Astrocyte (in vitro differentiated cells and primary cell): ENCODE results near the gene WFDC13.

Experiments used
- CTCF ChIP-seq: IDR thresholded peaks from 2 replicates; pipeline ENCODE4 v1.5.1; 2011; ENCODE audit warnings: low read depth, mild to moderate bottlenecking, inconsistent platforms, low read length, moderate library complexity; ENCODE audit not compliant: insufficient read depth
- EZH2 ChIP-seq: IDR thresholded peaks from 2 replicates; pipeline ENCODE4 v1.6.1; 2012; ENCODE audit warnings: mild to moderate bottlenecking, low read length, inconsistent platforms; ENCODE audit not compliant: insufficient read depth

DNA sequence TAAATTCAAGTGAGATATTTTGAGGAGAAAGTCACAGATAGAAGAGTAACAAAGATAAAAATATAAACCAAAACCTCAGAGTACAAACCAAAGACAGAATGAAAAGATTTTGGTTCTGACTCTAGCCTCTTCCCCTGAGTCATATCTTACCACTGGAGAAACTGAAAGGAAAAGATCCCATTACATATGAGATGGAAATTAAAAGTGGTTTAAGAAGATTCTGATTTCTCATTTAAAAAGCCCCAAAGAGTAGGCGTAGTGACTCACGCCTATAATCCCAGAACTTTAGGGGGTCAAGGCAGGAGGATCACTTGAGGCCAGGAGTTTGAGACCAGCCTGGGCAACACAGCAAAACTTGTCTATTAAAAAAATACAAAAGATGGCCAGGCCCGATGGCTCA is 50.9 kb downstream of the WFDC13 start:
- TF ChIP-seq CTCF (no peak), EZH2 (no peak)
